Renal cortex interstitium (tissue), 11 donors: ENCODE data around the gene PSMD14. TPM values are rescaled to one million over a fixed set of nuclear protein-coding genes. Genes with fewer than 3 reads are reported as not detected.

Experiments used
- DNase-seq, 11 donors: peaks; one replicate each; pipeline ENCODE4 v3.0.0-alpha.2; 2013; ENCODE audit warnings: low read depth in 9 of 11, low spot score in 4 of 11; ENCODE audit errors: extremely low read depth in 1 of 11
- polyA plus RNA-seq, 3 donors: library from polyadenylated mRNA; unstranded; fragments of 120-200 nt; gene quantifications; one replicate each; pipeline ENCODE4 v1.2.1, GENCODE V29; 2013; ENCODE audit not compliant: insufficient read length in 3 of 3

Gene PSMD14
- polyA plus RNA-seq, 3 donors, result 43.6 to 59.6 (median 54.4) TPM

- DNase-seq, result no peak
These were observed 101.2 kb downstream of the PSMD14 start for GRCh38 chr2:161409308-161409907.

GRCh38 chr2:161412346-161412745 lies 104.1 kb downstream of the PSMD14 start:
- no peak for DNase-seq

GRCh38 chr2:161414042-161415033 lies 106.1 kb downstream of the PSMD14 start:
- no peak for DNase-seq

- DNase-seq, result no peak
These were observed 107.1 kb downstream of the PSMD14 start for GRCh38 chr2:161415034-161415986.

- DNase-seq, result no peak
These were observed 107.9 kb downstream of the PSMD14 start, which contains the start of gene TBR1 for GRCh38 chr2:161415987-161416707. TSS of gene TBR1 (plus strand) at chr2:161416297. CDS start at chr2:161416411, 114 bp downstream.

- DNase-seq, result no peak
These were observed 108.6 kb downstream of the PSMD14 start for GRCh38 chr2:161416708-161417437.

GRCh38 chr2:161417438-161418274 lies 109.4 kb downstream of the PSMD14 start:
- no peak for DNase-seq

- DNase-seq, result no peak
These were observed 110.1 kb downstream of the PSMD14 start for GRCh38 chr2:161418275-161418714.

- no peak for DNase-seq
These were observed 110.8 kb downstream of the PSMD14 start for GRCh38 chr2:161418715-161419637.

- DNase-seq, result no peak
These were observed 111.5 kb downstream of the PSMD14 start for GRCh38 chr2:161419638-161420190.

GRCh38 chr2:161420406-161421074 lies 112.3 kb downstream of the PSMD14 start:
- DNase-seq, result no peak

- DNase-seq, result no peak
These were observed 113.5 kb downstream of the PSMD14 start for GRCh38 chr2:161421686-161422085.

GRCh38 chr2:161422816-161423403 lies 114.7 kb downstream of the PSMD14 start:
- DNase-seq, result no peak
